ENCODE results near the gene MOK. TPM values are rescaled to one million over a fixed set of nuclear protein-coding genes. Genes with fewer than 3 reads are reported as not detected.

The MOK gene
- total RNA-seq, 1 donor from 2014 or later = 17.6 TPM

GRCh38 chr14:102227184-102227964 is 77.6 kb downstream of the MOK start:
- DNase-seq (ENCODE audit: low spot score in 2 of 2) = no peak

GRCh38 chr14:102226356-102227125 is 78.4 kb downstream of the MOK start:
- Histone ChIP-seq H3K36me3 (peaks cover 0 to 6% of the 10 kb centered on the region in 2 donors), H3K4me1 (no peaks in the 10 kb centered on the region), H3K9me3 (no peaks in the 10 kb centered on the region), H3K27ac (no peak overlapping the region), H3K4me3 (peak overlapping the region in 1 of 2 donors; percentile 35), H3K27me3 (no peaks in the 10 kb centered on the region)
- DNase-seq (ENCODE audit: low spot score in 2 of 2) = no peak
- TF ChIP-seq CTCF (IDR thresholded peaks at IDR 0.05) = no peak
- intact Hi-C loops (cut with DNase I) = no loop called here

More at GRCh38 chr14:102227184-102227964, 77.6 kb downstream of the MOK start:
- TF ChIP-seq CTCF (IDR thresholded peaks at IDR 0.05) = no peak
- intact Hi-C loops (cut with DNase I) = no loop called here
- Histone ChIP-seq H3K27me3 (no peaks in the 10 kb centered on the region), H3K9me3 (no peaks in the 10 kb centered on the region), H3K4me1 (no peaks in the 10 kb centered on the region), H3K4me3 (peak overlapping the region; percentile 4 to 35), H3K27ac (no peak overlapping the region), H3K36me3 (peaks cover 0 to 6% of the 10 kb centered on the region in 2 donors)

GRCh38 chr14:102225936-102226335 is 79.0 kb downstream of the MOK start:
- H3K9me3 ChIP-seq = no peaks in the 10 kb centered on the region
- H3K27me3 ChIP-seq = no peaks in the 10 kb centered on the region
- DNase-seq (ENCODE audit: low spot score in 2 of 2) = no peak
- intact Hi-C loops (cut with DNase I) = no loop called here
- H3K27ac ChIP-seq = no peak overlapping the region
- H3K36me3 ChIP-seq = peaks cover 0 to 6% of the 10 kb centered on the region in 2 donors
- TF ChIP-seq CTCF (IDR thresholded peaks at IDR 0.05) = no peak
- H3K4me3 ChIP-seq = no peak overlapping the region
- H3K4me1 ChIP-seq = no peaks in the 10 kb centered on the region

- H3K27ac ChIP-seq = no peak overlapping the region
- intact Hi-C loops (cut with DNase I) = no loop called here
- H3K4me3 ChIP-seq = no peak overlapping the region
- peaks cover 0 to 6% of the 10 kb centered on the region in 2 donors for H3K36me3 ChIP-seq
- H3K27me3 ChIP-seq = no peaks in the 10 kb centered on the region
- TF ChIP-seq CTCF (IDR thresholded peaks at IDR 0.05) = no peak
- H3K4me1 ChIP-seq = no peaks in the 10 kb centered on the region
- no peaks in the 10 kb centered on the region for H3K9me3 ChIP-seq
- no peak for DNase-seq (ENCODE audit: low spot score in 2 of 2)
Observed at GRCh38 chr14:102225386-102225785, 79.6 kb downstream of the MOK start.

- Histone ChIP-seq H3K4me3 (no peak overlapping the region), H3K27ac (no peak overlapping the region), H3K36me3 (peaks cover 9 to 10% of the 10 kb centered on the region in 2 donors)
Observed at GRCh38 chr14:102223682-102224081, 81.3 kb downstream of the MOK start.

More at GRCh38 chr14:102223682-102224081, 81.3 kb downstream of the MOK start:
- no peak for DNase-seq (ENCODE audit: low spot score in 2 of 2)
- H3K4me1 ChIP-seq = no peaks in the 10 kb centered on the region
- no peaks in the 10 kb centered on the region for H3K27me3 ChIP-seq
- intact Hi-C loops (cut with DNase I) = no loop called here
- H3K9me3 ChIP-seq = no peaks in the 10 kb centered on the region
- no peak for TF ChIP-seq CTCF (IDR thresholded peaks at IDR 0.05)
